ENCODE data around the gene EGFR. TPM values are rescaled to one million over a fixed set of nuclear protein-coding genes. Genes with fewer than 3 reads are reported as not detected.

EGFR gene
- total RNA-seq, 1 experiment from 2014 or later: 50.0 TPM

DNA sequence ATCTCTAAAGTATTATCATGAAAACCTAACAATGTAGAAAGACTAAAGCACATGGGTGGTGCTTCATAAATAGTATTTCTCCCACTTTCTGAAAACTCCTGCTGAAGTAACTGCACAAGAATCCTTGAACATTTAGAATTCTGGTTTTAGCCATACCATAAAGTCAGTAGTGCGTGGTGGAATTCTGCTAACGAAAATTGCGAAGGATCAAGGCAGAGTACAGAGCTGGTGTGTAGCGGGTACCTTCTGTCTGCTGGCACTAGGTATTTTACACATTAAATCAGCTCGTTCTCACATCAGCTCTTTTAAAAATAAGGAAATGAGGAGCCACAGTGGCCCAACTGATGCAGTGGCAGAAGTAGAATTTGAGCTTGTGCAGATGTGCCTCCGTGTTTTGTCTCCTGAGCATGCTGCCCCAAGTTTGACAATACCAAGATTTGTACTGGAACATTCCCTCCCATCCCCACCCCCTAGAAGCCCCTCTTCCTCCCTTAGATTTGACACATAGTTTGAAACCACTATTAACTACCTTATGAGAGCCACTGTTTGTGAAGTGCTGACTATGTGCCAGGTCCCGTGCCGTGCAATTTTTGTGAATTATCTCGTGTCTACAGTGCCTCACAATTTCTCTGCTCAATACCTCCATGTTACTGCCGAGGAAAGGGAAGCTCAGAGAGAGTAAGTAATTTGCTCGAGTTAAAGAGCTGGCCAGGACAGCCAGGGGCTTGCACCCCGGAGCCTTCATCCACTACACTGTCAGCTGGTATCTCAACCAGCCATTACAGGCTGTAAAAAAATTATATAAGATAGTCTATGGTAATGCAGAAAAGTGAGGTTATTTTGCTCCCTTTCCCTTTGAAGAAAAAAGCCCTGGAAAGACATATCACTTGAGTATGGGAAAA is 66.9 kb downstream of the EGFR start:
- Histone ChIP-seq H3K27me3 (ENCODE audit: low read length) (no peaks in the 10 kb centered on the region), H3K4me3 (ENCODE audit: low read length) (peak overlapping the region; percentile 63), H3K79me2 (ENCODE audit: low read length) (peaks cover 89% of the 10 kb centered on the region), H3K4me2 (ENCODE audit: low read length) (peak overlapping the region; percentile 86), H3K9me2 (replicated peaks; ENCODE audit: low read length) (no peaks in the 10 kb centered on the region), H3F3A (ENCODE audit: low read length, unreplicated experiment) (peaks cover 4% of the 10 kb centered on the region), H3K27ac (ENCODE audit: low read length) (peak overlapping the region; percentile 99), H3K9me3 (ENCODE audit: low read length) (no peaks in the 10 kb centered on the region), H3K9ac (ENCODE audit: low read length) (peak overlapping the region; percentile 85), H2AFZ (ENCODE audit: low read length) (peak overlapping the region; percentile 63; the same call in 1 of the 2 replicates), H3K36me3 (ENCODE audit: low read depth, low read length) (peaks cover 10% of the 10 kb centered on the region), H4K20me1 (ENCODE audit: low read length) (no peaks in the 10 kb centered on the region), H3K4me1 (ENCODE audit: insufficient read depth, low read length) (peaks cover 44% of the 10 kb centered on the region)
- intact Hi-C loops (cut with micrococcal nuclease): loop anchor here (1.0 to 5.0 kb wide), 5 partner anchors 24 to 243 kb away; no protein-coding TSS in a partner anchor
- no TSS peak for BruUV-seq (replicated peaks)
- CTCF ChIA-PET: interaction anchor here (0.6 to 2.0 kb wide), 8 partner anchors 11 to 208 kb away, joined by 3 to 11 read pairs (median 4); no protein-coding TSS in a partner anchor
- TF ChIP-seq EZH2 (IDR thresholded peaks at IDR 0.05; ENCODE audit: low read length, unreplicated experiment): no peak
- TF ChIP-seq, protein P1, sequence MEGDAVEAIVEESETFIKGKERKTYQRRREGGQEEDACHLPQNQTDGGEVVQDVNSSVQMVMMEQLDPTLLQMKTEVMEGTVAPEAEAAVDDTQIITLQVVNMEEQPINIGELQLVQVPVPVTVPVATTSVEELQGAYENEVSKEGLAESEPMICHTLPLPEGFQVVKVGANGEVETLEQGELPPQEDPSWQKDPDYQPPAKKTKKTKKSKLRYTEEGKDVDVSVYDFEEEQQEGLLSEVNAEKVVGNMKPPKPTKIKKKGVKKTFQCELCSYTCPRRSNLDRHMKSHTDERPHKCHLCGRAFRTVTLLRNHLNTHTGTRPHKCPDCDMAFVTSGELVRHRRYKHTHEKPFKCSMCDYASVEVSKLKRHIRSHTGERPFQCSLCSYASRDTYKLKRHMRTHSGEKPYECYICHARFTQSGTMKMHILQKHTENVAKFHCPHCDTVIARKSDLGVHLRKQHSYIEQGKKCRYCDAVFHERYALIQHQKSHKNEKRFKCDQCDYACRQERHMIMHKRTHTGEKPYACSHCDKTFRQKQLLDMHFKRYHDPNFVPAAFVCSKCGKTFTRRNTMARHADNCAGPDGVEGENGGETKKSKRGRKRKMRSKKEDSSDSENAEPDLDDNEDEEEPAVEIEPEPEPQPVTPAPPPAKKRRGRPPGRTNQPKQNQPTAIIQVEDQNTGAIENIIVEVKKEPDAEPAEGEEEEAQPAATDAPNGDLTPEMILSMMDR (conservative IDR thresholded peaks at IDR 0.05; ENCODE audit: low read depth, low read length): no peak
- TF ChIP-seq EZH2phosphoT487 (IDR thresholded peaks at IDR 0.05; ENCODE audit: borderline replicate concordance, low read length): no peak
- peak; percentile 2; the same call in 1 of the 2 replicates for ATAC-seq
- POLR2A ChIA-PET (ENCODE audit: unreplicated experiment): interaction anchor here (0.5 to 1.1 kb wide), 8 partner anchors 9 to 326 kb away, joined by 4 to 11 read pairs (median 6); no protein-coding TSS in a partner anchor
- DNase-seq: no peak

DNA sequence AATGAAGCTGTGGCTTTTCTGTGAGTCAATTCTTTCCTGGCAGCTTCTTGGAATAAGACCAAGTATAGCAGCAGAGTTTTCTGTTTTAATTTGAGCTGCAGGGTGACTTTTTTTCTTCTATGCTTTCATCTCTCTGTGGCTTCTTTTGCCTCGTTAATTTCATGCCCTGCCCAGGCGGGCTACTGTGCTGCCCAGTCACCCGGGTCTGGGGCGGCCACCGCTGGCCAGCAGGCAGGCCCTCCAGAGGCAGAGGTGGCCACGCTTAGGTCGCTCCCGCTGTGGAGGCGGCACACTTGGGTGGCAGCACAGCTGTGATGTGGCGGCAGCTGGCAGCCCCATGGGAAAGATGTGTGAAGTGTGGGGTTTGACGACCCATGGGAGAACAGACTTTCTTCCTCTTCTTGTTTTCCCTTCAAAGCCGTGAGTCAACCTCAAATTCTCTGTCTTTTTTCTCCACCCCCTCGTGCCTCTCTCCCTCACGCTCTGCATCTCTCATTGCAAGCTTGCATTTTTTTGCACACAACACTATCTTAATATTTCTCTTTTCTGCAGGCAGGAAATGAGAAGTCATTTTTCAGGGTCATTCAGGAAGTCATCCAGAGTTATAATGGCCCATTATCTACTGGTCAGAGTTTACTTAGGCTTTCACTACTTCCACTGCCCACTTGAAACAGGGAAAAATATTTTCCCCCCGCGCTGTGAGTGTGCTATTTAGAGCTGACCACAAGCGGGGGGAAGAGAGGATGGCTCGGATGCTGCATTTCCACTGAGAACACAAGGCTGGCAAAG is 67.8 kb downstream of the EGFR start:
- peak; percentile 84 for ATAC-seq
- peak; percentile 78 for DNase-seq
- Histone ChIP-seq H3K9me3 (ENCODE audit: low read length) (no peaks in the 10 kb centered on the region), H3K79me2 (ENCODE audit: low read length) (peaks cover 89% of the 10 kb centered on the region), H3F3A (ENCODE audit: low read length, unreplicated experiment) (peaks cover 4% of the 10 kb centered on the region), H3K27me3 (ENCODE audit: low read length) (no peaks in the 10 kb centered on the region), H3K27ac (ENCODE audit: low read length) (peak overlapping the region; percentile 99), H3K4me1 (ENCODE audit: insufficient read depth, low read length) (peaks cover 44% of the 10 kb centered on the region), H3K36me3 (ENCODE audit: low read depth, low read length) (peaks cover 10% of the 10 kb centered on the region), H4K20me1 (ENCODE audit: low read length) (no peaks in the 10 kb centered on the region), H3K9me2 (replicated peaks; ENCODE audit: low read length) (no peaks in the 10 kb centered on the region), H3K4me2 (ENCODE audit: low read length) (peak overlapping the region; percentile 86), H3K9ac (ENCODE audit: low read length) (peak overlapping the region; percentile 85), H2AFZ (ENCODE audit: low read length) (peak overlapping the region; percentile 63), H3K4me3 (ENCODE audit: low read length) (peak overlapping the region; percentile 63)
- no peak for TF ChIP-seq EZH2 (IDR thresholded peaks at IDR 0.05; ENCODE audit: low read length, unreplicated experiment)
- TF ChIP-seq EZH2phosphoT487 (IDR thresholded peaks at IDR 0.05; ENCODE audit: borderline replicate concordance, low read length): no peak
- intact Hi-C loops (cut with micrococcal nuclease): loop anchor here (1.0 to 5.0 kb wide), 5 partner anchors 23 to 244 kb away; no protein-coding TSS in a partner anchor
- TSS peak; percentile 49 for BruUV-seq (replicated peaks)
- ChIA-PET CTCF (interaction anchor here (0.6 to 2.0 kb wide), 10 partner anchors 10 to 290 kb away, joined by 3 to 13 read pairs (median 4); no protein-coding TSS in a partner anchor), POLR2A (ENCODE audit: unreplicated experiment) (interaction anchor here (0.5 to 1.1 kb wide), 8 partner anchors 10 to 327 kb away, joined by 4 to 11 read pairs (median 6); no protein-coding TSS in a partner anchor)
